ENCODE measurements around the gene AKT2. TPM values are rescaled to one million over a fixed set of nuclear protein-coding genes. Genes with fewer than 3 reads are reported as not detected.

Gene AKT2
- total and polyA plus RNA-seq, 9 donors: 78.4 to 160 (median 112) TPM

- Histone ChIP-seq H3K36me3 (no peaks in the 10 kb centered on the region), H3K4me1 (ENCODE audit: insufficient read depth) (no peaks in the 10 kb centered on the region), H3K9me3 (no peaks in the 10 kb centered on the region), H3K27me3 (no peaks in the 10 kb centered on the region), H3K4me3 (no peak overlapping the region), H3K27ac (no peak overlapping the region)
- WGBS, 3 donors: 87 to 93% (median 92%) methylated on average over 26 to 30 of the region's 30 CpGs
- DNase-seq: peak in 1 of 5 donors; percentile 18
- intact Hi-C loops (cut with DNase I): loop anchor here in 1 of 4 donors (5.0 kb wide), 1 partner anchor 43 kb away; the partner anchor contains the start of gene MAP3K10
- TF ChIP-seq CTCF (IDR thresholded peaks at IDR 0.05) (no peak), POLR2A (IDR thresholded peaks at IDR 0.05) (no peak), EP300 (IDR thresholded peaks at IDR 0.05) (no peak)
Observed at GRCh38 chr19:40235238-40236025, 49.7 kb downstream of the AKT2 start.

GRCh38 chr19:40234429-40235237, 50.5 kb downstream of the AKT2 start:
- WGBS, 3 donors: 82 to 88% (median 84%) methylated on average over 22 of the region's 22 CpGs
- intact Hi-C loops (cut with DNase I): loop anchor here in 1 of 4 donors (5.0 kb wide), 1 partner anchor 42 kb away; the partner anchor contains the start of gene MAP3K10
- H3K4me3 ChIP-seq: no peak overlapping the region
- no peaks in the 10 kb centered on the region for H3K27me3 ChIP-seq
- no peaks in the 10 kb centered on the region for H3K4me1 ChIP-seq (ENCODE audit: insufficient read depth)
- H3K9me3 ChIP-seq: no peaks in the 10 kb centered on the region
- TF ChIP-seq POLR2A (IDR thresholded peaks at IDR 0.05) (no peak), CTCF (IDR thresholded peaks at IDR 0.05) (no peak), EP300 (IDR thresholded peaks at IDR 0.05) (no peak)
- H3K36me3 ChIP-seq: no peaks in the 10 kb centered on the region
- peak in 1 of 5 donors; percentile 15 for DNase-seq
- no peak overlapping the region for H3K27ac ChIP-seq

GRCh38 chr19:40233811-40234389, 51.2 kb downstream of the AKT2 start:
- H3K36me3 ChIP-seq: no peaks in the 10 kb centered on the region
- WGBS, 3 donors: 88 to 91% (median 90%) methylated on average over 20 of the region's 20 CpGs

More at GRCh38 chr19:40233811-40234389, 51.2 kb downstream of the AKT2 start:
- TF ChIP-seq CTCF (IDR thresholded peaks at IDR 0.05): no peak
- no peak for TF ChIP-seq EP300 (IDR thresholded peaks at IDR 0.05)
- no peak for TF ChIP-seq POLR2A (IDR thresholded peaks at IDR 0.05)
- DNase-seq: peak in 1 of 5 donors; percentile 18
- H3K27ac ChIP-seq: no peak overlapping the region
- no peaks in the 10 kb centered on the region for H3K27me3 ChIP-seq
- intact Hi-C loops (cut with DNase I): no loop called here
- no peaks in the 10 kb centered on the region for H3K9me3 ChIP-seq
- H3K4me3 ChIP-seq: no peak overlapping the region
- H3K4me1 ChIP-seq (ENCODE audit: insufficient read depth): no peaks in the 10 kb centered on the region

Data from ovary (tissue), 9 donors.